ENCODE data around the gene ACAP1. TPM values are rescaled to one million over a fixed set of nuclear protein-coding genes. Genes with fewer than 3 reads are reported as not detected.

ACAP1 gene
- total RNA-seq, 1 experiment from 2014 or later = 58.6 TPM

GRCh38 chr17:7374353-7374752 lies 38.0 kb downstream of the ACAP1 start:
- ChIA-PET POLR2A (no interaction called here), CTCF (no interaction called here)
- H3K4me1 Mint-ChIP-seq = peaks cover 5% of the 10 kb centered on the region
- no peak overlapping the region for H3K27ac Mint-ChIP-seq
- H3K4me3 Mint-ChIP-seq = no peak overlapping the region
- H3K27me3 Mint-ChIP-seq (ENCODE audit: low read depth) = peaks cover 13% of the 10 kb centered on the region
- TF ChIP-seq TP53 (CRISPR knock-in tag; IDR thresholded peaks at IDR 0.05) = no peak
- TF ChIP-seq NFE2L1 (CRISPR knock-in tag; IDR thresholded peaks at IDR 0.05) = no peak
- TF ChIP-seq SOX15 (CRISPR knock-in tag; IDR thresholded peaks at IDR 0.05) = no peak
- no peak for TF ChIP-seq SP1 (CRISPR knock-in tag; conservative IDR thresholded peaks at IDR 0.05)
- H3K36me3 Mint-ChIP-seq = no peaks in the 10 kb centered on the region; the same call in 1 of the 2 replicates
- H3K9me3 Mint-ChIP-seq = peaks cover 5% of the 10 kb centered on the region
- DNase-seq (ENCODE audit: low spot score) = no peak
- no peak for ATAC-seq

GRCh38 chr17:7379134-7379533 lies 42.8 kb downstream of the ACAP1 start:
- peaks cover 22% of the 10 kb centered on the region for H3K4me1 Mint-ChIP-seq
- H3K36me3 Mint-ChIP-seq = no peaks in the 10 kb centered on the region; the same call in 1 of the 2 replicates
- ATAC-seq = no peak
- TF ChIP-seq, protein P1, sequence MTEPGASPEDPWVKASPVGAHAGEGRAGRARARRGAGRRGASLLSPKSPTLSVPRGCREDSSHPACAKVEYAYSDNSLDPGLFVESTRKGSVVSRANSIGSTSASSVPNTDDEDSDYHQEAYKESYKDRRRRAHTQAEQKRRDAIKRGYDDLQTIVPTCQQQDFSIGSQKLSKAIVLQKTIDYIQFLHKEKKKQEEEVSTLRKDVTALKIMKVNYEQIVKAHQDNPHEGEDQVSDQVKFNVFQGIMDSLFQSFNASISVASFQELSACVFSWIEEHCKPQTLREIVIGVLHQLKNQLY (CRISPR knock-in tag; IDR thresholded peaks at IDR 0.05) = no peak
- TF ChIP-seq RORB (CRISPR knock-in tag; IDR thresholded peaks at IDR 0.05) (no peak), HMGA2 (CRISPR knock-in tag; IDR thresholded peaks at IDR 0.05) (no peak), USF1 (CRISPR knock-in tag; IDR thresholded peaks at IDR 0.05) (no peak), KAT7 (CRISPR knock-in tag; IDR thresholded peaks at IDR 0.05; ENCODE audit: borderline replicate concordance) (no peak), HMGXB4 (CRISPR knock-in tag; IDR thresholded peaks at IDR 0.05) (no peak), MYBL2 (CRISPR knock-in tag; IDR thresholded peaks at IDR 0.05) (no peak), USF2 (CRISPR knock-in tag; IDR thresholded peaks at IDR 0.05) (no peak)
- TF ChIP-seq, protein P2, sequence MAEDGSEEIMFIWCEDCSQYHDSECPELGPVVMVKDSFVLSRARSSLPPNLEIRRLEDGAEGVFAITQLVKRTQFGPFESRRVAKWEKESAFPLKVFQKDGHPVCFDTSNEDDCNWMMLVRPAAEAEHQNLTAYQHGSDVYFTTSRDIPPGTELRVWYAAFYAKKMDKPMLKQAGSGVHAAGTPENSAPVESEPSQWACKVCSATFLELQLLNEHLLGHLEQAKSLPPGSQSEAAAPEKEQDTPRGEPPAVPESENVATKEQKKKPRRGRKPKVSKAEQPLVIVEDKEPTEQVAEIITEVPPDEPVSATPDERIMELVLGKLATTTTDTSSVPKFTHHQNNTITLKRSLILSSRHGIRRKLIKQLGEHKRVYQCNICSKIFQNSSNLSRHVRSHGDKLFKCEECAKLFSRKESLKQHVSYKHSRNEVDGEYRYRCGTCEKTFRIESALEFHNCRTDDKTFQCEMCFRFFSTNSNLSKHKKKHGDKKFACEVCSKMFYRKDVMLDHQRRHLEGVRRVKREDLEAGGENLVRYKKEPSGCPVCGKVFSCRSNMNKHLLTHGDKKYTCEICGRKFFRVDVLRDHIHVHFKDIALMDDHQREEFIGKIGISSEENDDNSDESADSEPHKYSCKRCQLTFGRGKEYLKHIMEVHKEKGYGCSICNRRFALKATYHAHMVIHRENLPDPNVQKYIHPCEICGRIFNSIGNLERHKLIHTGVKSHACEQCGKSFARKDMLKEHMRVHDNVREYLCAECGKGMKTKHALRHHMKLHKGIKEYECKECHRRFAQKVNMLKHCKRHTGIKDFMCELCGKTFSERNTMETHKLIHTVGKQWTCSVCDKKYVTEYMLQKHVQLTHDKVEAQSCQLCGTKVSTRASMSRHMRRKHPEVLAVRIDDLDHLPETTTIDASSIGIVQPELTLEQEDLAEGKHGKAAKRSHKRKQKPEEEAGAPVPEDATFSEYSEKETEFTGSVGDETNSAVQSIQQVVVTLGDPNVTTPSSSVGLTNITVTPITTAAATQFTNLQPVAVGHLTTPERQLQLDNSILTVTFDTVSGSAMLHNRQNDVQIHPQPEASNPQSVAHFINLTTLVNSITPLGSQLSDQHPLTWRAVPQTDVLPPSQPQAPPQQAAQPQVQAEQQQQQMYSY (CRISPR knock-in tag; IDR thresholded peaks at IDR 0.05) = no peak
- H3K4me3 Mint-ChIP-seq = no peak overlapping the region
- H3K9me3 Mint-ChIP-seq = peaks cover 8% of the 10 kb centered on the region
- H3K27ac Mint-ChIP-seq = no peak overlapping the region
- H3K27me3 Mint-ChIP-seq (ENCODE audit: low read depth) = peaks cover 49% of the 10 kb centered on the region
- no peak for DNase-seq (ENCODE audit: low spot score)
- CTCF ChIA-PET = no interaction called here
- POLR2A ChIA-PET = no interaction called here

DNA sequence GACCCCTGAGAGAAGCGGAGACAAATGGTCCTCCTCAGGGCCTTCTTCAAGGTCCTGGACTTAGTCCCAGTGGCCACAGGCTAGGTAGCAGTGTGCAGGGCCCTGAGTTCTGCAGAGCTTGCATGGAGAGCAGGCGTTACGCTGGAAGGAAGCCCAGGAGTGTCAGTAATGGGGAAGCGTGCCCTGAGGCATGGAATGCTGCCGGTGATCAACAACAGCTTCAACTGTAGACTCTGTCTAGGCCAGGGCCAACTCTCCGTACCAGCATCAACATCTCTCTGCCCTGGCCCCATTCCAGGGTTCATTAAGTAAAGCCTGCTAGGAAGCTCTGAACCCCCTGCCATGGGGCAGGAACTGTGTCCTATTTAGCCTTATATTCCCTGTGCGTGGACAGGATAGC lies 44.0 kb downstream of the ACAP1 start:
- CTCF ChIA-PET = interaction anchor here (0.7 to 2.6 kb wide), 14 partner anchors 9 to 334 kb away, joined by 3 to 20 read pairs (median 3); partner anchors contain the start of genes PLSCR3, SLC2A4, SPEM1 and TMEM102
- peaks cover 26% of the 10 kb centered on the region for H3K4me1 Mint-ChIP-seq
- POLR2A ChIA-PET = interaction anchor here (0.6 to 1.0 kb wide), 2 partner anchors 12 to 50 kb away, joined by 3 to 4 read pairs; no protein-coding TSS in a partner anchor
- H3K9me3 Mint-ChIP-seq = peaks cover 8% of the 10 kb centered on the region
- peaks cover 49% of the 10 kb centered on the region for H3K27me3 Mint-ChIP-seq (ENCODE audit: low read depth)
- no peak for TF ChIP-seq TEAD4 (CRISPR knock-in tag; IDR thresholded peaks at IDR 0.05)
- no peak for TF ChIP-seq ZNF232 (CRISPR knock-in tag; IDR thresholded peaks at IDR 0.05)
- TF ChIP-seq ZMAT4 (CRISPR knock-in tag; IDR thresholded peaks at IDR 0.05) = no peak
- TF ChIP-seq TEAD1 (CRISPR knock-in tag; IDR thresholded peaks at IDR 0.05) = no peak
- DNase-seq (ENCODE audit: low spot score) = peak; percentile 28
- H3K4me3 Mint-ChIP-seq = peak overlapping the region; percentile 76
- H3K27ac Mint-ChIP-seq = no peak overlapping the region
- H3K36me3 Mint-ChIP-seq = no peaks in the 10 kb centered on the region; the same call in none of the 2 replicates
- 0 out of 2 replicates have a peak, but pooled peaks have one; percentile 1 for ATAC-seq
